GM12875 (cell line): ENCODE measurements around the gene RNF123.

ENCODE experiments used
- H3K4me3 ChIP-seq: one replicate; pipeline ENCODE4 v1.5.1; 2011; ENCODE audit warnings: low read depth, low read length, control low read depth
- CTCF ChIP-seq: IDR thresholded peaks from 2 replicates; pipeline ENCODE4 v1.5.1; 2011; ENCODE audit warnings: low read depth, mild to moderate bottlenecking, control low read depth, inconsistent platforms, low read length, moderate library complexity, borderline replicate concordance; ENCODE audit not compliant: insufficient read depth

Gene RNF123

GRCh38 chr3:49725906-49726681 lies 36.7 kb downstream of the RNF123 start:
- no peak overlapping the region for H3K4me3 ChIP-seq
- no peak for TF ChIP-seq CTCF

DNA sequence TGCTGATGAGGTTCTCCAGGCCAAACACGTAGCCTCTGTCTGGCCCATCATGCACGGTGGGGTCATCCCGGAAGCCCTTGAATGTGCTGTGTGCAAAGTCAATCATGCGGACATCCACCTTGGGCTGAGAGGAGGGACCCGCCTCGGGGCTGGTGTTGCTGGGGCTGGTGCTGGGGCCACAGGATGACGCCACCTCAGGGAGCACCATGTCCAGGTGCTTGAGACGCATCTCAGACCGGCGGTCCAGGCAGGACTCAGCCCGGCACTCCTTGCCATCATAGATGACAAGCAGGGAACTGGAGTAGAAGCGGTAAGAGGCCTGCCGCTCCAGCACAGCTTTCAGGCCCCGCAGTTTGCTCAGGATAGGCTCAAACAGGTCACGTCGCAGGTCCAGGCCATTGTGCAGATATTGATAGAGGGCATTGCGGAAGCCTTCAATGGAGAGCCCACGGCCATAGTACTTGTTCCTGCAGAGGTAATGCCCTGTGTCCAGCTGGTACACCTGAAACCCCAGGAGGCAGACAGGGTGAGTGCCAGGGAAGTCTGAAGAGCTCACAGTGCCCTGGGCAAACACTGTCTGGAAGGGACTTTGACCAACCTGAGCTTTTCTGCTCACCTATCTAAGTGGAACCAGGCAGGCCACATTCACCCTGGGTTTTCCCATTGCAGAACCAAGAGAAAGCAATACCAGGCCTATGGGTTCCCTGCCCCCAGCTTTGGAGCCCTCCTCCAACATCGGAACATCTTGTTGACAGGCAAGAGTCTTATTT lies 38.0 kb downstream of the RNF123 start:
- TF ChIP-seq CTCF = no peak
- no peak overlapping the region for H3K4me3 ChIP-seq

DNA sequence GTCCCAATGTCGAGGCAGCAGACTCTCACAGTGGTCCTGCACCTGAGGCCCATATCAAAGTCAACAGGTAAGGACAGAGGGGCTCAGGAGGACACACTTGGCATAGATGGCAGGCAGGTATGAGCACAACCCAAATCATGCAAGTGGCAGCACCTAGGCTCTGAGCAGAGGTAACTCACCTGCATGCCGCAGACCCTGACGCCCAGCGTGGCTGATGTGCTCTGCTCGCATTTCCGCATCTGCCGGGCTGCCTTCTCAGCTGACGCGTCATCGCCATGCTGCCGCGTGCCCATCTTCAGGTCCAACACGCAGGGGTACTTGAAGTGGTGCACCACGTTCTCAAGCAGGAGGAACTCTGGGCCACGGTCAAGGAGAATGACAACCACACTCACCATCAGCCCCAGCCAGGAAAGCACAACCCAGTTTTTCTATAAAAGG lies 38.6 kb downstream of the RNF123 start:
- H3K4me3 ChIP-seq = no peak overlapping the region
- TF ChIP-seq CTCF = no peak

- TF ChIP-seq CTCF = no peak
- no peak overlapping the region for H3K4me3 ChIP-seq
These were observed 40.7 kb downstream of the RNF123 start for GRCh38 chr3:49729966-49730609.

DNA sequence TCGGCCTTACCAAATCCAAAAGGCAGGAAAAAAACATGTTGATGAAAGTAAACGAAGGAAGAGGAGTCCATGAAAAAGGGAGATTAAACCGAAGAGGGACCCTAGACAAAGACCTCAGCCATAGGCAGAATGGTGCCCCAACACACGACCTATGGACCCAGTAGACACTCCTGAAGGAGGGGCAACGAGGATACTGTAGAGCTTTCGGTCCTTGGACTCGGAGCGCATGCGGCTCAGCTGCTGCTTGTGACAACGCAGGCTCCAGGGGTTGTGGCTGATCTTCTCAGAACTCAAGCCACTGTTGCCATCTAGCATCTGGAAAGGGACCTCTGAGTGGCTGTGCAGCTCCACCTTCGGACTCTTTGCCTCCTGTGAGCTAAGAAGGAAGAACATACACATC lies 43.2 kb downstream of the RNF123 start:
- TF ChIP-seq CTCF = no peak
- no peak overlapping the region for H3K4me3 ChIP-seq

- no peak overlapping the region for H3K4me3 ChIP-seq
- TF ChIP-seq CTCF = no peak
These were observed 44.2 kb downstream of the RNF123 start for GRCh38 chr3:49733551-49733950.
